GM19395 (cell line): ENCODE measurements around the gene LILRA2.
"Not testable (repeated sequence)": the region's sequence is repeated elsewhere in the genome, so short reads cannot be mapped to it uniquely, and the experiment has no call there.

Experiments used
- ATAC-seq: cut with Tn5 transposase; IDR thresholded peaks from one replicate; pipeline ENCODE4 v1.9.1; 2021; ENCODE audit warnings: mild to moderate bottlenecking, moderate library complexity; ENCODE audit not compliant: unreplicated experiment

The LILRA2 gene

GRCh38 chr19:54608205-54608604, 34.6 kb downstream of the LILRA2 start:
- ATAC-seq, result no peak

GRCh38 chr19:54608792-54609191, 35.2 kb downstream of the LILRA2 start:
- no peak for ATAC-seq

GRCh38 chr19:54609356-54609791, 35.8 kb downstream of the LILRA2 start:
- ATAC-seq, result no peak

GRCh38 chr19:54612428-54612827, 38.8 kb downstream of the LILRA2 start:
- no peak for ATAC-seq

- no peak for ATAC-seq
Measured at GRCh38 chr19:54614726-54615125, 41.1 kb downstream of the LILRA2 start.

- ATAC-seq, result no peak
Measured at GRCh38 chr19:54616057-54616456, 42.5 kb downstream of the LILRA2 start.

- peak; percentile 84 for ATAC-seq
Measured at GRCh38 chr19:54616821-54617560, 43.4 kb downstream of the LILRA2 start.

GRCh38 chr19:54620464-54620863, 46.9 kb downstream of the LILRA2 start:
- no peak for ATAC-seq

GRCh38 chr19:54622431-54622830, 48.8 kb downstream of the LILRA2 start:
- ATAC-seq, result no peak

GRCh38 chr19:54624234-54624633, 50.6 kb downstream of the LILRA2 start:
- not testable (repeated sequence) for ATAC-seq

- ATAC-seq, result not testable (repeated sequence)
Measured at GRCh38 chr19:54624934-54625730, 51.5 kb downstream of the LILRA2 start.

GRCh38 chr19:54626757-54627156, 53.2 kb downstream of the LILRA2 start:
- ATAC-seq, result no peak

- ATAC-seq, result not testable (repeated sequence)
Measured at GRCh38 chr19:54627912-54628311, 54.3 kb downstream of the LILRA2 start.

GRCh38 chr19:54630262-54630661, 56.7 kb downstream of the LILRA2 start, which contains the start of gene LILRB1:
Gene LILRB1 (plus strand): TSS chr19:54630484. CDS start chr19:54631074, 590 bp downstream.
- ATAC-seq, result not testable (repeated sequence)

- ATAC-seq, result no peak
Measured at GRCh38 chr19:54630782-54631181, 57.2 kb downstream of the LILRA2 start.

- not testable (repeated sequence) for ATAC-seq
Measured at GRCh38 chr19:54631489-54632337, 58.1 kb downstream of the LILRA2 start.

- ATAC-seq, result not testable (repeated sequence)
Measured at GRCh38 chr19:54632517-54632916, 58.9 kb downstream of the LILRA2 start.

- no peak for ATAC-seq
Measured at GRCh38 chr19:54633401-54633800, 59.8 kb downstream of the LILRA2 start.

GRCh38 chr19:54636081-54636480, 62.5 kb downstream of the LILRA2 start:
- not testable (repeated sequence) for ATAC-seq

GRCh38 chr19:54638683-54639082, 65.1 kb downstream of the LILRA2 start:
- ATAC-seq, result no peak
